ENCODE data around the gene SLC25A11.

Gene SLC25A11

GRCh38 chr17:4900231-4901107 lies 39.4 kb downstream of the SLC25A11 start:
- peak overlapping the region; percentile 87 for H3K4me3 Mint-ChIP-seq
- H3K27me3 Mint-ChIP-seq: no peaks in the 10 kb centered on the region
- no peaks in the 10 kb centered on the region for H3K9me3 Mint-ChIP-seq
- H3K4me1 Mint-ChIP-seq (ENCODE audit: low read depth): peaks cover 45% of the 10 kb centered on the region
- H3K27ac Mint-ChIP-seq: peak overlapping the region; percentile 87
- H3K36me3 Mint-ChIP-seq (ENCODE audit: low read depth): peaks cover 7% of the 10 kb centered on the region

DNA sequence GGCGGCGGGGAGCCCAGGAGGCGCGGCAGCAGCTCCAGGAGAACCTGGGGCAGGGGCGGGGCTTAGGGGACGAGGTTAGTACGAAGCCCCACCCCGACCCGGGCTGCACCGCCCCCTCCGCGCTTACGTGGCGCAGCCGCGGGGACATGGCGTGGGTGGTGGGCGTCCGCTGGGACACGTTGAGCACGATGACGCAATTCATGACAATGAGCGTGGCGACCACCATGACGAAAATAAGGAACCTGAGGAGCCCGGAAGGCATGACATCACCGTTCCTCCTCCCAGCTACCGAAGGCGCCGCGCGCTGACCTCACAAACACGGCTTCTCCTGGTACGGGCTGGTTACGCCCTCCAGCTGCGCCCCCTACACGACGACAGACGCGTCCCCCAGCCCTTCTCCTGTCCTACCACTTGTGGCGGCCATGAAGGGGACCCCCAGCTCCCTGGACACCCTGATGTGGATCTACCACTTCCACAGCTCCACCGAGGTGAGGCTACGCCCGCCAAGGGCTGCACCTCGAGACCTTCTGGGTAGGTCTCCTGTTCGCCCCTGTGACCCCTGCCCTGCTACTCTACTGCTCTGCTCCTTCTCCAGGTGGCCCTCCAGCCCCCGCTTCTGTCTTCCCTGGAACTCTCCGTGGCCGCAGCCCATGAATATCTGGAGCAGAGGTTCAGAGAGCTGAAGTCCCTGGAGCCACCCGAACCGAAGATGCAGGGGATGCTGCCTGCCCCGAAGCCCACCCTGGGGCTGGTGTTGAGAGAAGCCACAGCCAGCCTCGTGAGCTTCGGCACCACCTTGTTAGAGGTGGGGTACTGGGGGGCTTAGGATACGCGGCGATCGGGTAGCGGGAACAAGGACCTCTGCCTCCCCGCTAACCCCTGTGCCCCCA lies 40.3 kb downstream of the SLC25A11 start, which contains the start of gene C17orf107:
Gene C17orf107, plus strand, starts transcription at position 196 of the 890 bp plus-strand sequence. Its CDS starts 227 bp downstream, at position 423.
- H3K36me3 Mint-ChIP-seq (ENCODE audit: low read depth): peaks cover 12% of the 10 kb centered on the region
- H3K4me1 Mint-ChIP-seq (ENCODE audit: low read depth): peaks cover 45% of the 10 kb centered on the region
- no peaks in the 10 kb centered on the region for H3K9me3 Mint-ChIP-seq
- peak within 1 kb of the TSS; percentile 87 for H3K4me3 Mint-ChIP-seq
- H3K27me3 Mint-ChIP-seq: no peaks in the 10 kb centered on the region
- H3K27ac Mint-ChIP-seq: peak within 1 kb of the TSS; percentile 87

GRCh38 chr17:4898927-4899326 lies 40.9 kb downstream of the SLC25A11 start:
- Mint-ChIP-seq H3K27ac (no peak overlapping the region), H3K36me3 (ENCODE audit: low read depth) (peaks cover 12% of the 10 kb centered on the region), H3K27me3 (no peaks in the 10 kb centered on the region), H3K9me3 (no peaks in the 10 kb centered on the region), H3K4me3 (peak overlapping the region; percentile 63), H3K4me1 (ENCODE audit: low read depth) (peaks cover 45% of the 10 kb centered on the region)

GRCh38 chr17:4898351-4898750 lies 41.5 kb downstream of the SLC25A11 start:
- Mint-ChIP-seq H3K27ac (no peak overlapping the region), H3K4me3 (peak overlapping the region; percentile 63), H3K27me3 (no peaks in the 10 kb centered on the region), H3K36me3 (ENCODE audit: low read depth) (peaks cover 12% of the 10 kb centered on the region), H3K4me1 (ENCODE audit: low read depth) (peaks cover 40% of the 10 kb centered on the region), H3K9me3 (no peaks in the 10 kb centered on the region)

- H3K36me3 Mint-ChIP-seq (ENCODE audit: low read depth): peaks cover 12% of the 10 kb centered on the region
- no peaks in the 10 kb centered on the region for H3K27me3 Mint-ChIP-seq
- H3K4me1 Mint-ChIP-seq (ENCODE audit: low read depth): peaks cover 34% of the 10 kb centered on the region
- H3K27ac Mint-ChIP-seq: no peak overlapping the region
- H3K9me3 Mint-ChIP-seq: no peaks in the 10 kb centered on the region
- no peak overlapping the region for H3K4me3 Mint-ChIP-seq
These were observed 42.1 kb downstream of the SLC25A11 start for GRCh38 chr17:4897785-4898184.

DNA sequence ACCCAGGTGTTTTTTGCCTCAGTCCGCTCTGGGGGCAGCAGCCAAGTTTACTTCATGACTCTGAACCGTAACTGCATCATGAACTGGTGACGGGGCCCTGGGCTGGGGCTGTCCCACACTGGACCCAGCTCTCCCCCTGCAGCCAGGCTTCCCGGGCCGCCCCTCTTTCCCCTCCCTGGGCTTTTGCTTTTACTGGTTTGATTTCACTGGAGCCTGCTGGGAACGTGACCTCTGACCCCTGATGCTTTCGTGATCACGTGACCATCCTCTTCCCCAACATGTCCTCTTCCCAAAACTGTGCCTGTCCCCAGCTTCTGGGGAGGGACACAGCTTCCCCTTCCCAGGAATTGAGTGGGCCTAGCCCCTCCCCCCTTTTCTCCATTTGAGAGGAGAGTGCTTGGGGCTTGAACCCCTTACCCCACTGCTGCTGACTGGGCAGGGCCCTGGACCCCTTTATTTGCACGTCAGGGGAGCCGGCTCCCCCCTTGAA lies 42.6 kb downstream of the SLC25A11 start:
- H3K36me3 Mint-ChIP-seq (ENCODE audit: low read depth): peaks cover 15% of the 10 kb centered on the region
- no peaks in the 10 kb centered on the region for H3K9me3 Mint-ChIP-seq
- no peak overlapping the region for H3K27ac Mint-ChIP-seq
- no peaks in the 10 kb centered on the region for H3K27me3 Mint-ChIP-seq
- H3K4me1 Mint-ChIP-seq (ENCODE audit: low read depth): peaks cover 29% of the 10 kb centered on the region
- H3K4me3 Mint-ChIP-seq: no peak overlapping the region

DNA sequence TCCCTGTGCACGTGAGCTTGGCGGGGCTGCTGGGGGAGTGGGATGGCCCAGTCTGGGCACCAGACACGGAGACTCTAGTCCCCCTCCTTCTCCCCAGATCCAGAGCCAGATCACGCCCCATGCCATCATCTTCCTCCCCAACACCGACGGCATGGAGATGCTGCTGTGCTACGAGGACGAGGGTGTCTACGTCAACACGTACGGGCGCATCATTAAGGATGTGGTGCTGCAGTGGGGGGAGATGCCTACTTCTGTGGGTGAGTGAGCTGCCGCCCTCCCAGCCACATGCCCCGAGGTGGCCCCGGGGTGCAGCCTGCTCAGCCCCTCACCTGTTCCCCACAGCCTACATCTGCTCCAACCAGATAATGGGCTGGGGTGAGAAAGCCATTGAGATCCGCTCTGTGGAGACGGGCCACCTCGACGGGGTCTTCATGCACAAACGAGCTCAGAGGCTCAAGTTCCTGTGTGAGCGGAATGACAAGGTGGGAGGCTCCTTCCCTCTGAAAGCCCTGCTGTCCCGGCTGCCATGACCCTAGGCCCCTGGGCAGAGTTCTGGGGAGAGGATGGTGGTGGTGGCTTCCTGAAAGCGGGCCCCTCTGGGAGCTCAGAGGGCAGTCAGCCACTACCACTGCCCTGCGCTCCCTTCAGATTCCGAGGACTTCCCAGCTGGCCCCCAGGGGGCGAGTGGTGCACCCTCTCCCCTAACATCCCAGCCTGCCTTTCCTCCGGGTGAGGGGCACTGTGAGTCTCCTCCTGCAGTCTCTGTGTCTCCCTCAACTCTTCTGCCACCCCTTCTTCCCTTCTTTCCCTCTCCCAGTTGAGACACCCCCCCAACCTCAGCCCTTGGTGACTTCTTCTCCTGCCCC lies 43.3 kb downstream of the SLC25A11 start:
- Mint-ChIP-seq H3K4me3 (no peak overlapping the region), H3K27me3 (no peaks in the 10 kb centered on the region), H3K4me1 (ENCODE audit: low read depth) (peaks cover 25% of the 10 kb centered on the region), H3K27ac (no peak overlapping the region), H3K36me3 (ENCODE audit: low read depth) (peaks cover 15% of the 10 kb centered on the region), H3K9me3 (no peaks in the 10 kb centered on the region)

- no peaks in the 10 kb centered on the region for H3K27me3 Mint-ChIP-seq
- H3K9me3 Mint-ChIP-seq: no peaks in the 10 kb centered on the region
- H3K4me3 Mint-ChIP-seq: no peak overlapping the region
- peaks cover 19% of the 10 kb centered on the region for H3K4me1 Mint-ChIP-seq (ENCODE audit: low read depth)
- no peak overlapping the region for H3K27ac Mint-ChIP-seq
- peaks cover 15% of the 10 kb centered on the region for H3K36me3 Mint-ChIP-seq (ENCODE audit: low read depth)
These were observed 44.1 kb downstream of the SLC25A11 start for GRCh38 chr17:4895657-4896331.

GRCh38 chr17:4895121-4895520 lies 44.7 kb downstream of the SLC25A11 start:
- H3K27ac Mint-ChIP-seq: no peak overlapping the region
- H3K4me1 Mint-ChIP-seq (ENCODE audit: low read depth): peaks cover 15% of the 10 kb centered on the region
- H3K9me3 Mint-ChIP-seq: no peaks in the 10 kb centered on the region
- H3K27me3 Mint-ChIP-seq: no peaks in the 10 kb centered on the region
- H3K4me3 Mint-ChIP-seq: no peak overlapping the region
- H3K36me3 Mint-ChIP-seq (ENCODE audit: low read depth): peaks cover 15% of the 10 kb centered on the region

DNA sequence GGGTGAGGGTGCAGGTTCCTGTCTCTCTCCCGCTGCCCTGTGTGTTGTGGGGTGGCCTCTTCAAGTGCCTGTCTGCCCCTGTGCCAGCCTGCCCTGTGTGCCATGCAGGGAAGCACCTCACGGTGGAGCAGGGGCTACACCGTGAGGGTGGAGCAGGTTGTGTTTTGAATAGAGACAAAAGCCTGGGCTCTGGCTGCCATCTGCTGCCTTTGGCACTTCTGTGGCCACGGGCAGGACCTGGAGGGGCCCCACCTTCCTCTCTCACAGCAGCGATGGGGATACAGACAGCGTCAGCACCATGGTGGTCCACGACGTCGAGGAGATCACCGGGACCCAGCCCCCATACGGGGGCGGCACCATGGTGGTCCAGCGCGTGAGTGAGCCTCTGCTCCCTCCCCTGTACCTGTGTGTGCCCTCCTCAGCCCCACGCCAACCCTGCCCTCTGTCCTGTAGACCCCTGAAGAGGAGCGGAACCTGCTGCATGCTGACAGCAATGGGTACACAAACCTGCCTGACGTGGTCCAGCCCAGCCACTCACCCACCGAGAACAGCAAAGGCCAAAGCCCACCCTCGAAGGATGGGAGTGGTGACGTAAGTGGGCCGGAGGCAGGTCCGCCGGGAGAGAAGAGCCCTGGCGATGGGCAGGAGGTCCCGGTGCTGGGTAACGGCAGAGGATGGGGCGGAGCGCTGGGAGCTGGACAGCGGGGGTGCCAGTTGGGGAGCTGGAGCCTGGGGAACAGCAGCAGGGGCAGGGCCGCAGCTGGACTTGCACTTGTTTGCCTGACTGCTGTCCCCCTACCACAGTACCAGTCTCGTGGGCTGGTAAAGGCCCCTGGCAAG lies 45.9 kb downstream of the SLC25A11 start:
- H3K4me3 Mint-ChIP-seq: no peak overlapping the region
- peaks cover 7% of the 10 kb centered on the region for H3K4me1 Mint-ChIP-seq (ENCODE audit: low read depth)
- H3K27me3 Mint-ChIP-seq: no peaks in the 10 kb centered on the region
- H3K27ac Mint-ChIP-seq: no peak overlapping the region
- no peaks in the 10 kb centered on the region for H3K9me3 Mint-ChIP-seq
- peaks cover 20% of the 10 kb centered on the region for H3K36me3 Mint-ChIP-seq (ENCODE audit: low read depth)

GRCh38 chr17:4893272-4893671 lies 46.6 kb downstream of the SLC25A11 start:
- Mint-ChIP-seq H3K27ac (no peak overlapping the region), H3K4me1 (ENCODE audit: low read depth) (peaks cover 1% of the 10 kb centered on the region), H3K9me3 (no peaks in the 10 kb centered on the region), H3K36me3 (ENCODE audit: low read depth) (peaks cover 21% of the 10 kb centered on the region), H3K4me3 (no peak overlapping the region), H3K27me3 (no peaks in the 10 kb centered on the region)

DNA sequence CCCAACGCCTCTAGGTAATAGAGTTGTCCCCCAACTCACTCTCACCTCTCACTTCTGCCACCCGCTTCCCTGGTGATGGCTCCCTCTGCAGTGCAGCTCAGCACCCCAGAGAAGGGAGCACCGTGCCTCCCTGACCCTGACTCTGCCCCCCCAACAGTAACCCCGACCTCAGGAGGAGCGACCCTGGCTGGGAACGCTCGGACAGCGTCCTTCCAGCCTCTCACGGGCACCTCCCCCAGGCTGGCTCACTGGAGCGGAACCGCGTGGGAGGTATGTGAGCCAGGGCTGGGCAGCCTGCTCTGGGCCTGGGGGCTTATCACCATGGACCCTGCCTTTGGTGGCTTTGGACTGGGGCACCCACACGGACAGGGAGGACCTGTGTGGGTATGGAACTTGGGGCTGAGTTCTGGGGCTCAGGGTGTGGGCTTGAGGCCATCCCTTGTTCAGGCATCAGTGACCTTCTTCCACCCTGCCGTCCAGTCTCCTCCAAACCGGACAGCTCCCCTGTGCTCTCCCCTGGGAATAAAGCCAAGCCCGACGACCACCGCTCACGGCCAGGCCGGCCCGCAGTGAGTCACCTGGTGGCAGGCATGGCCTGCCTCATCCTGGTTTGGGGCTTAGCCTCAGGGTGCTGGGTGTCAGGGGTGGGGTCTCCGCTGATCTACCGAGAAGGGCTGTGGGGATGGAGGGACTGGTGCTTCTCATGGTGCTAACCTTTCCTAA lies 47.2 kb downstream of the SLC25A11 start:
- H3K4me3 Mint-ChIP-seq: no peak overlapping the region
- no peak overlapping the region for H3K27ac Mint-ChIP-seq
- H3K4me1 Mint-ChIP-seq (ENCODE audit: low read depth): no peaks in the 10 kb centered on the region
- H3K27me3 Mint-ChIP-seq: no peaks in the 10 kb centered on the region
- no peaks in the 10 kb centered on the region for H3K9me3 Mint-ChIP-seq
- H3K36me3 Mint-ChIP-seq (ENCODE audit: low read depth): peaks cover 21% of the 10 kb centered on the region
